Measurements from ENCODE around the gene LRRC42.

DNA sequence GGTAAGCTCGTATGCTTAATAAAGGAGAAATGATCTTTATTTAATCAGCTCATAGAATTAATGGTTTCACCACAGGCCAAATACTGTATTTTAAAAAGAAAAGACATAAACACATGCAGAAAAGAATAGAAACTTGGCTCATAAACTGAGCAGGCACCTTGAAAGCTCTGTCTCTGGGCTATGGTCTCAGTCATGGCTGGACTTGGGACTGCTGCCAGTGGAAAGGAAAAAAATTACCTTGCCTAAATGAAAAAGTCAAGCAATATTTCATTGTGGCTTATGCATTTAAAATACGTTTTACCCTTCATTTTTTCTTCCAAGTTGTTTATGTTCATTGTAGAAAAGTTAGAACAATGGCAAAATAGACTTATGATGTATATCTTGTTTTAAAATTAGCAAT, 8.0 kb downstream of the LRRC42 start:
- TF ChIP-seq POLR2A (IDR thresholded peaks at IDR 0.05) (no peak), POLR2AphosphoS5 (IDR thresholded peaks at IDR 0.05) (no peak)
